Loucy (cell line): ENCODE data around the gene PTGIS.

Source experiments
- H2AFZ ChIP-seq: fragments of 200-600 bp; sonication (generic); 2 replicates; pipeline ENCODE4 v1.6.0; 2016; ENCODE audit warnings: antibody characterized with exemption, mild to moderate bottlenecking, low read length, moderate library complexity
- H3F3A ChIP-seq: fragments of 200-600 bp; 2 replicates; pipeline ENCODE4 v1.6.0; 2016; ENCODE audit warnings: antibody characterized with exemption, low read depth, mild to moderate bottlenecking
- H3K27me3 ChIP-seq: fragments of 200-600 bp; sonication (generic); 2 replicates; pipeline ENCODE4 v1.6.1; 2014; ENCODE audit warnings: low read length, mild to moderate bottlenecking; ENCODE audit not compliant: insufficient read depth, poor library complexity, severe bottlenecking
- H3K36me3 ChIP-seq: fragments of 200-600 bp; sonication (generic); 2 replicates; pipeline ENCODE4 v1.6.1; 2016; ENCODE audit warnings: low read length; ENCODE audit not compliant: insufficient read depth
- H3K4me1 ChIP-seq: fragments of 200-600 bp; sonication (generic); 2 replicates; pipeline ENCODE4 v1.5.1; 2014; ENCODE audit warnings: low read length, mild to moderate bottlenecking; ENCODE audit not compliant: insufficient read depth, poor library complexity, severe bottlenecking
- H3K4me2 ChIP-seq: fragments of 200-600 bp; sonication (generic); 2 replicates; pipeline ENCODE4 v1.6.0; 2014; ENCODE audit warnings: antibody characterized with exemption, low read length, low read depth, mild to moderate bottlenecking; ENCODE audit not compliant: poor library complexity, severe bottlenecking
- H3K4me3 ChIP-seq: fragments of 200-600 bp; sonication (generic); 2 replicates; pipeline ENCODE4 v1.5.1; 2014; ENCODE audit warnings: low read length, mild to moderate bottlenecking, mixed read lengths; ENCODE audit not compliant: poor library complexity, severe bottlenecking
- H3K79me2 ChIP-seq: fragments of 200-600 bp; sonication (generic); 2 replicates; pipeline ENCODE4 v1.6.1; 2014; ENCODE audit warnings: low read length; ENCODE audit not compliant: insufficient read depth
- H3K9ac ChIP-seq: fragments of 200-600 bp; sonication (generic); 2 replicates; pipeline ENCODE4 v1.6.0; 2014; ENCODE audit warnings: mild to moderate bottlenecking, low read depth, low read length, moderate library complexity; ENCODE audit not compliant: poor library complexity, severe bottlenecking
- H3K9me2 ChIP-seq: fragments of 200-600 bp; sonication (generic); replicated peaks from 2 replicates; pipeline ENCODE4 v1.6.1; 2016; ENCODE audit warnings: low read depth, low read length, mixed read lengths
- H3K9me3 ChIP-seq: fragments of 200-600 bp; sonication (generic); 2 replicates; pipeline ENCODE4 v1.6.1; 2014; ENCODE audit warnings: mild to moderate bottlenecking, antibody characterized with exemption, low read length, low read depth; ENCODE audit not compliant: insufficient read depth
- H4K20me1 ChIP-seq: fragments of 200-600 bp; sonication (generic); 2 replicates; pipeline ENCODE4 v1.6.0; 2014; ENCODE audit warnings: antibody characterized with exemption, low read length, mild to moderate bottlenecking; ENCODE audit not compliant: insufficient read depth, poor library complexity, severe bottlenecking
- CTCF ChIP-seq: fragments of 200-600 bp; sonication (generic); conservative IDR thresholded peaks from 2 replicates; pipeline ENCODE4 v1.5.1; 2014; ENCODE audit warnings: mild to moderate bottlenecking, antibody characterized with exemption, low read length
- EZH2phosphoT487 ChIP-seq: fragments of 200-600 bp; IDR thresholded peaks from 2 replicates; pipeline ENCODE4 v1.6.1; 2018; ENCODE audit warnings: antibody characterized with exemption, mild to moderate bottlenecking, moderate library complexity, borderline replicate concordance

PTGIS gene

GRCh38 chr20:49543858-49544437 lies 24.0 kb downstream of the PTGIS start:
- no peaks in the 10 kb centered on the region for H3F3A ChIP-seq
- no peak for TF ChIP-seq CTCF
- no peak for TF ChIP-seq EZH2phosphoT487

GRCh38 chr20:49543071-49543857 lies 24.7 kb downstream of the PTGIS start:
- Histone ChIP-seq H3F3A (no peaks in the 10 kb centered on the region), H3K36me3 (no peaks in the 10 kb centered on the region), H3K79me2 (no peaks in the 10 kb centered on the region), H3K9me3 (no peaks in the 10 kb centered on the region), H3K4me2 (no peak overlapping the region), H3K9me2 (no peaks in the 10 kb centered on the region), H3K9ac (no peak overlapping the region), H3K4me3 (no peak overlapping the region), H3K27me3 (no peaks in the 10 kb centered on the region), H3K4me1 (no peaks in the 10 kb centered on the region), H4K20me1 (no peaks in the 10 kb centered on the region), H2AFZ (no peak overlapping the region)
- no peak for TF ChIP-seq EZH2phosphoT487
- no peak for TF ChIP-seq CTCF

More at GRCh38 chr20:49543858-49544437, 24.0 kb downstream of the PTGIS start:
- Histone ChIP-seq H3K79me2 (no peaks in the 10 kb centered on the region), H3K4me1 (no peaks in the 10 kb centered on the region), H3K4me3 (no peak overlapping the region), H3K4me2 (no peak overlapping the region), H3K36me3 (no peaks in the 10 kb centered on the region), H3K27me3 (no peaks in the 10 kb centered on the region), H3K9me3 (no peaks in the 10 kb centered on the region), H3K9ac (no peak overlapping the region), H4K20me1 (no peaks in the 10 kb centered on the region), H3K9me2 (no peaks in the 10 kb centered on the region), H2AFZ (no peak overlapping the region)

GRCh38 chr20:49542514-49542991 lies 25.4 kb downstream of the PTGIS start:
- Histone ChIP-seq H3K4me2 (no peak overlapping the region), H3K9me2 (no peaks in the 10 kb centered on the region), H3K4me3 (no peak overlapping the region), H4K20me1 (no peaks in the 10 kb centered on the region), H3K79me2 (no peaks in the 10 kb centered on the region), H3K9ac (no peak overlapping the region), H3K27me3 (no peaks in the 10 kb centered on the region), H3K9me3 (no peaks in the 10 kb centered on the region), H3F3A (no peaks in the 10 kb centered on the region), H3K36me3 (no peaks in the 10 kb centered on the region), H3K4me1 (no peaks in the 10 kb centered on the region), H2AFZ (no peak overlapping the region)
- TF ChIP-seq CTCF, result no peak
- TF ChIP-seq EZH2phosphoT487, result no peak
